ES-I3 (cell line): Measurements from ENCODE around the gene VPS26C.
A peak's percentile ranks its signal among the peaks of the same experiment; 100 is the strongest.

Experiments
- H3K36me3 ChIP-seq: 2 replicates; pipeline ENCODE4 v1.6.1; 2013; ENCODE audit warnings: mild to moderate bottlenecking, low read length, control low read depth, moderate library complexity; ENCODE audit not compliant: insufficient read depth
- H3K4me1 ChIP-seq: 2 replicates; pipeline ENCODE4 v1.6.1; 2013; ENCODE audit warnings: mild to moderate bottlenecking, control low read depth, low read length; ENCODE audit not compliant: insufficient read depth
- H3K9ac ChIP-seq: 2 replicates; pipeline ENCODE4 v1.6.1; 2013; ENCODE audit warnings: low read depth, mild to moderate bottlenecking, low read length, moderate library complexity
- H3K9me3 ChIP-seq: 2 replicates; pipeline ENCODE4 v1.6.1; 2013; ENCODE audit warnings: mild to moderate bottlenecking, low read length, moderate library complexity; ENCODE audit not compliant: control insufficient read depth, insufficient read depth

The VPS26C gene

GRCh38 chr21:37273911-37274690 lies 7.0 kb upstream of the VPS26C start:
- Histone ChIP-seq H3K4me1 (0 out of 2 replicates have a peak, but pooled peaks cover 4% of the 10 kb centered on the region), H3K9me3 (no peaks in the 10 kb centered on the region), H3K36me3 (no peaks in the 10 kb centered on the region), H3K9ac (peak overlapping the region; percentile 26; the same call in 1 of the 2 replicates)

- Histone ChIP-seq H3K9ac (peak overlapping the region; percentile 26; the same call in 1 of the 2 replicates), H3K9me3 (no peaks in the 10 kb centered on the region), H3K4me1 (0 out of 2 replicates have a peak, but pooled peaks cover 4% of the 10 kb centered on the region), H3K36me3 (no peaks in the 10 kb centered on the region)
Measured at GRCh38 chr21:37273440-37273839, 6.3 kb upstream of the VPS26C start.

- H3K9ac ChIP-seq = no peak overlapping the region
- 0 out of 2 replicates have a peak, but pooled peaks cover 4% of the 10 kb centered on the region for H3K4me1 ChIP-seq
- H3K36me3 ChIP-seq = no peaks in the 10 kb centered on the region
- H3K9me3 ChIP-seq = no peaks in the 10 kb centered on the region
Measured at GRCh38 chr21:37272897-37273296, 5.8 kb upstream of the VPS26C start.

GRCh38 chr21:37270576-37271365 lies 3.6 kb upstream of the VPS26C start:
- H3K9ac ChIP-seq = no peak overlapping the region
- H3K4me1 ChIP-seq = 0 out of 2 replicates have a peak, but pooled peaks cover 4% of the 10 kb centered on the region
- no peaks in the 10 kb centered on the region for H3K9me3 ChIP-seq
- H3K36me3 ChIP-seq = no peaks in the 10 kb centered on the region

- Histone ChIP-seq H3K9ac (no peak overlapping the region), H3K9me3 (no peaks in the 10 kb centered on the region), H3K36me3 (no peaks in the 10 kb centered on the region), H3K4me1 (0 out of 2 replicates have a peak, but pooled peaks cover 4% of the 10 kb centered on the region)
Measured at GRCh38 chr21:37269481-37269880, 2.3 kb upstream of the VPS26C start.

GRCh38 chr21:37268186-37268503 lies 1.0 kb upstream of the VPS26C start:
- Histone ChIP-seq H3K9ac (peak overlapping the region; percentile 97), H3K4me1 (no peaks in the 10 kb centered on the region), H3K36me3 (no peaks in the 10 kb centered on the region), H3K9me3 (no peaks in the 10 kb centered on the region)

- no peaks in the 10 kb centered on the region for H3K9me3 ChIP-seq
- peak overlapping the region; percentile 97 for H3K9ac ChIP-seq
- no peaks in the 10 kb centered on the region for H3K36me3 ChIP-seq
- H3K4me1 ChIP-seq = no peaks in the 10 kb centered on the region
Measured at GRCh38 chr21:37266515-37267221, 466 bp downstream of the VPS26C start.

- no peaks in the 10 kb centered on the region for H3K4me1 ChIP-seq
- no peak overlapping the region for H3K9ac ChIP-seq
- H3K36me3 ChIP-seq = no peaks in the 10 kb centered on the region; the same call in 1 of the 2 replicates
- H3K9me3 ChIP-seq = no peaks in the 10 kb centered on the region
Measured at GRCh38 chr21:37264808-37265207, 2.3 kb downstream of the VPS26C start.

- Histone ChIP-seq H3K9ac (no peak overlapping the region), H3K4me1 (no peaks in the 10 kb centered on the region), H3K36me3 (no peaks in the 10 kb centered on the region; the same call in 1 of the 2 replicates), H3K9me3 (no peaks in the 10 kb centered on the region)
Measured at GRCh38 chr21:37263827-37264600, 3.1 kb downstream of the VPS26C start.

- H3K9me3 ChIP-seq = no peaks in the 10 kb centered on the region
- no peaks in the 10 kb centered on the region for H3K4me1 ChIP-seq
- H3K9ac ChIP-seq = no peak overlapping the region
- H3K36me3 ChIP-seq = no peaks in the 10 kb centered on the region; the same call in 1 of the 2 replicates
Measured at GRCh38 chr21:37259426-37259825, 7.7 kb downstream of the VPS26C start.

GRCh38 chr21:37257967-37258877 lies 8.9 kb downstream of the VPS26C start:
- Histone ChIP-seq H3K36me3 (no peaks in the 10 kb centered on the region; the same call in 1 of the 2 replicates), H3K9me3 (no peaks in the 10 kb centered on the region), H3K9ac (peak overlapping the region; percentile 54), H3K4me1 (no peaks in the 10 kb centered on the region)

- Histone ChIP-seq H3K36me3 (no peaks in the 10 kb centered on the region; the same call in 1 of the 2 replicates), H3K9ac (peak overlapping the region; percentile 54), H3K4me1 (no peaks in the 10 kb centered on the region), H3K9me3 (no peaks in the 10 kb centered on the region)
Measured at GRCh38 chr21:37257511-37257966, 9.6 kb downstream of the VPS26C start.

GRCh38 chr21:37253991-37254390 lies 13.1 kb downstream of the VPS26C start:
- no peaks in the 10 kb centered on the region for H3K9me3 ChIP-seq
- H3K4me1 ChIP-seq = no peaks in the 10 kb centered on the region
- H3K9ac ChIP-seq = no peak overlapping the region
- H3K36me3 ChIP-seq = no peaks in the 10 kb centered on the region
